ENCODE results near the gene LAG3.
A peak's percentile ranks its signal among the peaks of the same experiment; 100 is the strongest.

LAG3 gene

GRCh38 chr12:6825398-6826124, 53.2 kb downstream of the LAG3 start:
- peak overlapping the region; percentile 92 for H3K27ac ChIP-seq
- TF ChIP-seq ZFX (IDR thresholded peaks at IDR 0.05; ENCODE audit: borderline replicate concordance) (no peak), CTCF (IDR thresholded peaks at IDR 0.05) (peak; percentile 99)

GRCh38 chr12:6826125-6826733, 53.9 kb downstream of the LAG3 start:
- TF ChIP-seq CTCF (IDR thresholded peaks at IDR 0.05), result no peak
- TF ChIP-seq ZFX (IDR thresholded peaks at IDR 0.05; ENCODE audit: borderline replicate concordance), result no peak
- peak overlapping the region; percentile 92 for H3K27ac ChIP-seq

- TF ChIP-seq ZFX (IDR thresholded peaks at IDR 0.05; ENCODE audit: borderline replicate concordance), result no peak
- no peak for TF ChIP-seq CTCF (IDR thresholded peaks at IDR 0.05)
- H3K27ac ChIP-seq, result peak overlapping the region; percentile 92
Measured at GRCh38 chr12:6826734-6827436, 54.6 kb downstream of the LAG3 start.

- TF ChIP-seq ZFX (IDR thresholded peaks at IDR 0.05; ENCODE audit: borderline replicate concordance) (no peak), CTCF (IDR thresholded peaks at IDR 0.05) (no peak)
- H3K27ac ChIP-seq, result peak overlapping the region; percentile 92
Measured at GRCh38 chr12:6827437-6827911, 55.2 kb downstream of the LAG3 start.
